T-helper 17 cell (primary cell): Measurements from ENCODE around the gene SLC24A3. TPM values are rescaled to one million over a fixed set of nuclear protein-coding genes. Genes with fewer than 3 reads are reported as not detected.

Experiments used
- ATAC-seq: fragments of 150-1000 bp; cut with Tn5 transposase; 2 replicates; pipeline ENCODE4 v1.10.0; 2021; ENCODE audit warnings: mild to moderate bottlenecking, moderate library complexity
- DNase-seq, 3 donors: peaks; one replicate each; pipeline versions ENCODE4 v3.0.0 to v3.0.0-alpha.2; 2020 to 2021
- H3K9me3 ChIP-seq: one replicate; pipeline ENCODE4 v1.7.0; 2013; ENCODE audit warnings: low read length, mild to moderate bottlenecking; ENCODE audit not compliant: control insufficient read depth, poor library complexity, severe bottlenecking
- H3K27ac Mint-ChIP-seq: one replicate; pipeline ENCODE4 v1.8.0; 2022; ENCODE audit warnings: mild to moderate bottlenecking, moderate library complexity, mixed read lengths
- H3K27me3 Mint-ChIP-seq: one replicate; pipeline ENCODE4 v1.8.0; 2022; ENCODE audit warnings: mixed read lengths
- H3K36me3 Mint-ChIP-seq: one replicate; pipeline ENCODE4 v1.8.0; 2022; ENCODE audit warnings: low read depth, mixed read lengths
- H3K4me1 Mint-ChIP-seq: one replicate; pipeline ENCODE4 v1.8.0; 2022; ENCODE audit warnings: mild to moderate bottlenecking, mixed read lengths
- H3K4me3 Mint-ChIP-seq: one replicate; pipeline ENCODE4 v1.8.0; 2022; ENCODE audit warnings: mild to moderate bottlenecking, moderate library complexity, mixed read lengths
- total RNA-seq, 4 donors: library from RNA in 2 of 4; stranded (reverse) in 2 of 4; gene quantifications; one replicate each; pipeline ENCODE4 v1.2.3 and lab custom pipeline; 2022 to 2026

SLC24A3 gene
- total RNA-seq, 2 donors from 2014 or later = 0.37 to 6.1 TPM

- no peak overlapping the region for H3K4me3 Mint-ChIP-seq
- DNase-seq = no peak
Observed at GRCh38 chr20:19407736-19408135, 195.3 kb downstream of the SLC24A3 start.

GRCh38 chr20:19408971-19409370 lies 196.5 kb downstream of the SLC24A3 start:
- ATAC-seq (no peak), DNase-seq (no peak)
- H3K36me3 Mint-ChIP-seq = no peaks in the 10 kb centered on the region
- H3K4me1 Mint-ChIP-seq = no peaks in the 10 kb centered on the region
- no peak overlapping the region for H3K4me3 Mint-ChIP-seq
- no peaks in the 10 kb centered on the region for H3K27me3 Mint-ChIP-seq
- H3K9me3 ChIP-seq = no peaks in the 10 kb centered on the region
- H3K27ac Mint-ChIP-seq = no peak overlapping the region

More at GRCh38 chr20:19407736-19408135, 195.3 kb downstream of the SLC24A3 start:
- no peaks in the 10 kb centered on the region for H3K9me3 ChIP-seq
- H3K27me3 Mint-ChIP-seq = no peaks in the 10 kb centered on the region
- H3K4me1 Mint-ChIP-seq = no peaks in the 10 kb centered on the region
- no peaks in the 10 kb centered on the region for H3K36me3 Mint-ChIP-seq
- ATAC-seq = no peak
- no peak overlapping the region for H3K27ac Mint-ChIP-seq

GRCh38 chr20:19411811-19412210 lies 199.4 kb downstream of the SLC24A3 start:
- H3K4me1 Mint-ChIP-seq = no peaks in the 10 kb centered on the region
- no peak overlapping the region for H3K27ac Mint-ChIP-seq
- ATAC-seq (no peak), DNase-seq (no peak)
- H3K27me3 Mint-ChIP-seq = no peaks in the 10 kb centered on the region
- no peaks in the 10 kb centered on the region for H3K36me3 Mint-ChIP-seq
- no peak overlapping the region for H3K4me3 Mint-ChIP-seq
- no peaks in the 10 kb centered on the region for H3K9me3 ChIP-seq

GRCh38 chr20:19412254-19412653 lies 199.8 kb downstream of the SLC24A3 start:
- Mint-ChIP-seq H3K4me1 (no peaks in the 10 kb centered on the region), H3K36me3 (no peaks in the 10 kb centered on the region), H3K4me3 (no peak overlapping the region), H3K27ac (no peak overlapping the region), H3K27me3 (no peaks in the 10 kb centered on the region)
- DNase-seq (no peak), ATAC-seq (no peak)
- no peaks in the 10 kb centered on the region for H3K9me3 ChIP-seq

- no peak for DNase-seq
- no peak for ATAC-seq
- H3K4me1 Mint-ChIP-seq = no peaks in the 10 kb centered on the region
- no peak overlapping the region for H3K27ac Mint-ChIP-seq
- H3K36me3 Mint-ChIP-seq = no peaks in the 10 kb centered on the region
- H3K4me3 Mint-ChIP-seq = no peak overlapping the region
- no peaks in the 10 kb centered on the region for H3K9me3 ChIP-seq
- H3K27me3 Mint-ChIP-seq = no peaks in the 10 kb centered on the region
Observed at GRCh38 chr20:19414600-19414999, 202.2 kb downstream of the SLC24A3 start.

GRCh38 chr20:19415786-19416185 lies 203.3 kb downstream of the SLC24A3 start:
- H3K4me3 Mint-ChIP-seq = no peak overlapping the region
- no peak overlapping the region for H3K27ac Mint-ChIP-seq
- H3K4me1 Mint-ChIP-seq = no peaks in the 10 kb centered on the region
- H3K36me3 Mint-ChIP-seq = no peaks in the 10 kb centered on the region
- no peak for DNase-seq
- ATAC-seq = no peak
- no peaks in the 10 kb centered on the region for H3K9me3 ChIP-seq
- H3K27me3 Mint-ChIP-seq = no peaks in the 10 kb centered on the region

- Mint-ChIP-seq H3K4me3 (no peak overlapping the region), H3K4me1 (no peaks in the 10 kb centered on the region), H3K27me3 (no peaks in the 10 kb centered on the region), H3K36me3 (peaks cover 2% of the 10 kb centered on the region), H3K27ac (no peak overlapping the region)
- no peaks in the 10 kb centered on the region for H3K9me3 ChIP-seq
- ATAC-seq = no peak
- DNase-seq = no peak
Observed at GRCh38 chr20:19416627-19417026, 204.2 kb downstream of the SLC24A3 start.

GRCh38 chr20:19419396-19419795 lies 207.0 kb downstream of the SLC24A3 start:
- H3K36me3 Mint-ChIP-seq = peaks cover 2% of the 10 kb centered on the region
- DNase-seq (no peak), ATAC-seq (no peak)
- H3K27ac Mint-ChIP-seq = no peak overlapping the region
- H3K9me3 ChIP-seq = no peaks in the 10 kb centered on the region
- no peaks in the 10 kb centered on the region for H3K4me1 Mint-ChIP-seq
- H3K27me3 Mint-ChIP-seq = no peaks in the 10 kb centered on the region
- no peak overlapping the region for H3K4me3 Mint-ChIP-seq

GRCh38 chr20:19423097-19423899 lies 210.9 kb downstream of the SLC24A3 start:
- no peaks in the 10 kb centered on the region for H3K27me3 Mint-ChIP-seq
- H3K4me3 Mint-ChIP-seq = no peak overlapping the region
- H3K36me3 Mint-ChIP-seq = peaks cover 2% of the 10 kb centered on the region
- ATAC-seq (no peak), DNase-seq (no peak)
- no peaks in the 10 kb centered on the region for H3K4me1 Mint-ChIP-seq
- no peaks in the 10 kb centered on the region for H3K9me3 ChIP-seq
- no peak overlapping the region for H3K27ac Mint-ChIP-seq

GRCh38 chr20:19423900-19424620 lies 211.6 kb downstream of the SLC24A3 start:
- H3K9me3 ChIP-seq = no peaks in the 10 kb centered on the region
- Mint-ChIP-seq H3K27ac (no peak overlapping the region), H3K27me3 (no peaks in the 10 kb centered on the region), H3K4me1 (no peaks in the 10 kb centered on the region), H3K4me3 (no peak overlapping the region), H3K36me3 (peaks cover 2% of the 10 kb centered on the region)
- ATAC-seq = no peak
- DNase-seq = no peak

GRCh38 chr20:19426356-19426755 lies 213.9 kb downstream of the SLC24A3 start:
- no peak for ATAC-seq

GRCh38 chr20:19427480-19427879 lies 215.0 kb downstream of the SLC24A3 start:
- H3K9me3 ChIP-seq = no peaks in the 10 kb centered on the region
- Mint-ChIP-seq H3K27ac (no peak overlapping the region), H3K27me3 (no peaks in the 10 kb centered on the region), H3K4me3 (no peak overlapping the region), H3K36me3 (no peaks in the 10 kb centered on the region), H3K4me1 (no peaks in the 10 kb centered on the region)
- DNase-seq (no peak), ATAC-seq (no peak)

More at GRCh38 chr20:19426356-19426755, 213.9 kb downstream of the SLC24A3 start:
- Mint-ChIP-seq H3K27ac (no peak overlapping the region), H3K27me3 (no peaks in the 10 kb centered on the region), H3K36me3 (peaks cover 1% of the 10 kb centered on the region), H3K4me1 (no peaks in the 10 kb centered on the region), H3K4me3 (no peak overlapping the region)
- no peak for DNase-seq
- no peaks in the 10 kb centered on the region for H3K9me3 ChIP-seq

GRCh38 chr20:19427913-19428312 lies 215.5 kb downstream of the SLC24A3 start:
- Mint-ChIP-seq H3K36me3 (no peaks in the 10 kb centered on the region), H3K4me1 (no peaks in the 10 kb centered on the region), H3K27ac (no peak overlapping the region), H3K4me3 (no peak overlapping the region), H3K27me3 (no peaks in the 10 kb centered on the region)
- ATAC-seq (no peak), DNase-seq (no peak)
- H3K9me3 ChIP-seq = no peaks in the 10 kb centered on the region
